ENCODE data around the gene FXN. TPM values are rescaled to one million over a fixed set of nuclear protein-coding genes. Genes with fewer than 3 reads are reported as not detected.

Gene FXN
- total RNA-seq, 1 donor from 2014 or later, result 23.2 TPM

GRCh38 chr9:68998812-68999211 lies 36.7 kb upstream of the FXN start:
- Mint-ChIP-seq H3K9me3 (no peaks in the 10 kb centered on the region), H3K36me3 (peaks cover 10% of the 10 kb centered on the region), H3K27ac (no peak overlapping the region), H3K4me3 (no peak overlapping the region), H3K27me3 (ENCODE audit: insufficient read depth, low read depth) (peaks cover 5% of the 10 kb centered on the region), H3K4me1 (peaks cover 40% of the 10 kb centered on the region)
- Histone ChIP-seq H3K9me3 (ENCODE audit: low read depth) (no peaks in the 10 kb centered on the region), H3K4me2 (no peak overlapping the region), H2AFZ (replicated peaks) (no peak overlapping the region), H3K4me3 (no peak overlapping the region), H3K79me2 (ENCODE audit: low read depth) (no peaks in the 10 kb centered on the region), H3K9ac (no peak overlapping the region), H3K27me3 (no peaks in the 10 kb centered on the region), H3F3A (ENCODE audit: low read depth) (peaks cover 22% of the 10 kb centered on the region), H3K36me3 (no peaks in the 10 kb centered on the region), H3K27ac (no peak overlapping the region), H3K4me1 (peaks cover 36% of the 10 kb centered on the region), H4K20me1 (ENCODE audit: low read depth) (no peaks in the 10 kb centered on the region)
- TF ChIP-seq CTCF (IDR thresholded peaks at IDR 0.05) (no peak), EZH2phosphoT487 (IDR thresholded peaks at IDR 0.05) (no peak), EZH2 (IDR thresholded peaks at IDR 0.05) (no peak)
- no peak for DNase-seq (ENCODE audit: low spot score)

DNA sequence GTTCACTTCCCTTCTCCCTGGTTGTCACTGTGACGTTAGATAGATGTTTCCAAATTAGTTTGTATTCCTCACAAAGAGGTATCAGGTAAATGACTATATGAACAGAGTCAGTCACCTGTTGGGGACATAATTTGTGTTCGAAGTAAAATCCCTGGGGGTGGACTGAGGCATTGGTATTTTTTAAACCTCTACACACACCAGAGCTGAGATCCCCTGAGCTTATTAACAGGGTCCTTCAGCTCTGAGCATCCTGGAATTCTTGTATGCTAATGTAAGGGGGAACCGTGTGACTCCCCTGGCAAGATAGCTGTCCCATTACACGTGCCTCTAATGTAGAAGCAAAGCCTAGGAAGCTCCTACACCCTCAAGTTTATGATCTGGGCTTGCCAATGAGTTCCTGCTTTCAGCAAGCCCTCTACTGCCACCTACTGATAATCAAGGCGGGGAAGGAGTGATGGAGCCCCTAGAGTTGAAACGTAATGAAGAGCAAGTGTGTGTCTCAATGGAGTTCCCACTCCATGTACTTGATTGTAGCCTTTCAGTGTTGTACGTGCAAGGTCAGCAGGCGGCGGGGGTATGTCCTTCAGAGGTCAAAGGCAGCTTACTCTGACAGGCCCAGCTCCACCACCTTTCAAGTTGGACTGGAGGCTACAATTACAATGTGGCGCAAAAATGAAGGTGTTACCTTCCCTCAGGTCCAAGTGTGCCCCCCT lies 36.0 kb upstream of the FXN start:
- no peak overlapping the region for H2AFZ ChIP-seq (replicated peaks)
- peak; percentile 83 for TF ChIP-seq CTCF (IDR thresholded peaks at IDR 0.05)
- TF ChIP-seq EZH2 (IDR thresholded peaks at IDR 0.05), result no peak
- TF ChIP-seq EZH2phosphoT487 (IDR thresholded peaks at IDR 0.05), result no peak
- H3K9me3 Mint-ChIP-seq, result no peaks in the 10 kb centered on the region

DNA sequence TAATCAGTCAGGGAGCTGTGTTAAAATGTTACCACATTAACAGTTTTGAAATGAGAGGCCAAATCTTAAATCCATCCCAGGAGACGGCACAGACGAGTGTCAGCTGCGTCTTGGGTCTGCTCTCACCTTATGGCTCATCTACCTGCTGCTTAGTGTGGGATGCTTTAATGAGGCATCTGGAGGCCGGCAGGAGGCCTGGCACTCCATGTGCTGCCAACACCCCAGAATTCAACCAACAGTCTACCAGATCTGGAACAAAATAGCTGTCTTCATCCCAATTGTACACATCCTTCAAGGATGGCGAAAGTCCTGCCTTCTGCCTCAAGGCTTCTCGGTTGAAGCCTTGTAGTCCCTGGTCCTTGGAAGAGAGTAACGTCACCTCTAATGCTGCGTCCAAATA lies 33.6 kb upstream of the FXN start:
- Mint-ChIP-seq H3K27me3 (ENCODE audit: insufficient read depth, low read depth) (peaks cover 7% of the 10 kb centered on the region), H3K9me3 (no peaks in the 10 kb centered on the region), H3K4me3 (no peak overlapping the region), H3K4me1 (peaks cover 30% of the 10 kb centered on the region), H3K27ac (no peak overlapping the region), H3K36me3 (peaks cover 13% of the 10 kb centered on the region)
- no peak overlapping the region for H3K27ac ChIP-seq
- no peak overlapping the region for H2AFZ ChIP-seq (replicated peaks)
- H3K4me1 ChIP-seq, result peaks cover 25% of the 10 kb centered on the region
- H3K4me2 ChIP-seq, result no peak overlapping the region
- no peak for DNase-seq (ENCODE audit: low spot score)
- no peaks in the 10 kb centered on the region for H3K9me3 ChIP-seq (ENCODE audit: low read depth)
- no peak overlapping the region for H3K4me3 ChIP-seq
- no peaks in the 10 kb centered on the region for H4K20me1 ChIP-seq (ENCODE audit: low read depth)
- no peaks in the 10 kb centered on the region for H3K36me3 ChIP-seq
- H3K9ac ChIP-seq, result no peak overlapping the region
- H3K27me3 ChIP-seq, result no peaks in the 10 kb centered on the region
- peaks cover 18% of the 10 kb centered on the region for H3F3A ChIP-seq (ENCODE audit: low read depth)
- H3K79me2 ChIP-seq (ENCODE audit: low read depth), result no peaks in the 10 kb centered on the region
- no peak for TF ChIP-seq EZH2phosphoT487 (IDR thresholded peaks at IDR 0.05)
- no peak for TF ChIP-seq EZH2 (IDR thresholded peaks at IDR 0.05)
- no peak for TF ChIP-seq CTCF (IDR thresholded peaks at IDR 0.05)

More for the DNA sequence above, 36.0 kb upstream of the FXN start:
- H3K4me3 Mint-ChIP-seq, result no peak overlapping the region
- no peak overlapping the region for H3K4me2 ChIP-seq
- peaks cover 36% of the 10 kb centered on the region for H3K4me1 ChIP-seq
- H3K27me3 ChIP-seq, result no peaks in the 10 kb centered on the region
- no peaks in the 10 kb centered on the region for H3K9me3 ChIP-seq (ENCODE audit: low read depth)
- H3K9ac ChIP-seq, result no peak overlapping the region
- H3K4me3 ChIP-seq, result no peak overlapping the region
- no peak overlapping the region for H3K27ac ChIP-seq
- H3K27ac Mint-ChIP-seq, result peak overlapping the region; percentile 11
- H3K79me2 ChIP-seq (ENCODE audit: low read depth), result no peaks in the 10 kb centered on the region
- peaks cover 40% of the 10 kb centered on the region for H3K4me1 Mint-ChIP-seq
- peak; percentile 82 for DNase-seq (ENCODE audit: low spot score)
- peaks cover 10% of the 10 kb centered on the region for H3K36me3 Mint-ChIP-seq
- peaks cover 22% of the 10 kb centered on the region for H3F3A ChIP-seq (ENCODE audit: low read depth)
- H3K27me3 Mint-ChIP-seq (ENCODE audit: insufficient read depth, low read depth), result peaks cover 5% of the 10 kb centered on the region
- no peaks in the 10 kb centered on the region for H4K20me1 ChIP-seq (ENCODE audit: low read depth)
- no peaks in the 10 kb centered on the region for H3K36me3 ChIP-seq

Data from neural progenitor cell (in vitro differentiated cells).